ENCODE results near the gene ADCY7. TPM values are rescaled to one million over a fixed set of nuclear protein-coding genes. Genes with fewer than 3 reads are reported as not detected.

ADCY7 gene
- polyA plus RNA-seq: not detected in 2 replicates

GRCh38 chr16:50266337-50267091 is at the start of gene ADCY7:
Gene ADCY7 (plus strand): TSS chr16:50266551. CDS start chr16:50288180, 21,629 bp downstream.

Other genes starting within 250 kb of the ADCY7 start
- gene CNEP1R1, start 241.3 kb upstream of the ADCY7 start, polyA plus RNA-seq: 71.1 and 74.0 TPM in 2 replicates
- 1.1 and 1.5 TPM in 2 replicates for gene HEATR3, start 200.6 kb upstream of the ADCY7 start, polyA plus RNA-seq
- gene TENT4B, start 113.2 kb upstream of the ADCY7 start, polyA plus RNA-seq: 26.0 and 26.4 TPM in 2 replicates
- gene BRD7, start 102.4 kb downstream of the ADCY7 start, polyA plus RNA-seq: 35.2 and 39.7 TPM in 2 replicates

Measured in Purkinje cell (primary cell).